ENCODE data around the gene GPN3. TPM values are rescaled to one million over a fixed set of nuclear protein-coding genes. Genes with fewer than 3 reads are reported as not detected.

GPN3 gene
- total and polyA plus RNA-seq, 2 of the 8 experiments (the other 6 are each of a cell fraction or from before 2014, with no cell fraction given): 49.7 to 52.9 TPM

GRCh38 chr12:110468214-110469048 lies at the start of gene GPN3, which contains the start of gene FAM216A (continued):
- 0 out of 4 replicates have a peak, but pooled peaks of 1 of the 2 experiments have one; percentile 53 for TF ChIP-seq HDAC2 (IDR thresholded peaks at IDR 0.05; ENCODE audit: borderline replicate concordance in 1 of 2, low read depth in 2 of 2, low read length in 2 of 2)
- TF ChIP-seq TEAD4 (IDR thresholded peaks at IDR 0.05; ENCODE audit: low read depth, low read length): peak; percentile 78; the same call in 1 of the 2 replicates
- peak; percentile 91 for TF ChIP-seq MAX (IDR thresholded peaks at IDR 0.05)
- TF ChIP-seq KDM4A (IDR thresholded peaks at IDR 0.05; ENCODE audit: low read depth, low read length, severe bottlenecking): peak; percentile 28
- TF ChIP-seq CHD2 (IDR thresholded peaks at IDR 0.05; ENCODE audit: low read length): peak; percentile 90
- TF ChIP-seq ASH2L (IDR thresholded peaks at IDR 0.05; ENCODE audit: low read length): peak; percentile 98
- TF ChIP-seq MAFK (IDR thresholded peaks at IDR 0.05; ENCODE audit: low read depth, low read length): no peak
- peak; percentile 64 to 83; a peak in 3 of 4 replicates for TF ChIP-seq SIN3A (conservative IDR thresholded peaks at IDR 0.05 in 1 of 2, IDR thresholded peaks at IDR 0.05 in 1 of 2; ENCODE audit: low read depth in 1 of 2, low read length in 2 of 2)
- no peak for TF ChIP-seq SP2 (IDR thresholded peaks at IDR 0.05; ENCODE audit: low read length)
- TF ChIP-seq JUN (IDR thresholded peaks at IDR 0.05; ENCODE audit: low read depth, low read length): no peak
- TF ChIP-seq SP1 (IDR thresholded peaks at IDR 0.05; ENCODE audit: low read depth, low read length): peak; percentile 31
- TF ChIP-seq NRF1 (IDR thresholded peaks at IDR 0.05; ENCODE audit: low read depth, low read length): 0 out of 2 replicates have a peak, but pooled peaks have one; percentile 15
- TF ChIP-seq POLR2AphosphoS5 (IDR thresholded peaks at IDR 0.05; ENCODE audit: low read depth, low read length): peak; percentile 91
- peak; percentile 98 for TF ChIP-seq RBBP5 (IDR thresholded peaks at IDR 0.05; ENCODE audit: borderline replicate concordance, low read depth, low read length)
- peak; percentile 90; the same call in 1 of the 2 replicates for TF ChIP-seq TBP (IDR thresholded peaks at IDR 0.05; ENCODE audit: low read depth, low read length)
- TF ChIP-seq KDM1A (IDR thresholded peaks at IDR 0.05; ENCODE audit: borderline replicate concordance, low read length): peak; percentile 90
- peak; percentile 65 for TF ChIP-seq CREB1 (IDR thresholded peaks at IDR 0.05)

All from H1 (cell line).